8988T (cell line): Measurements from ENCODE around the gene TRIM28.
"Not testable (repeated sequence)": the region's sequence is repeated elsewhere in the genome, so short reads cannot be mapped to it uniquely, and the experiment has no call there.

Experiments
- DNase-seq: peaks from one replicate; pipeline ENCODE4 v3.0.0; 2011

TRIM28 gene

DNA sequence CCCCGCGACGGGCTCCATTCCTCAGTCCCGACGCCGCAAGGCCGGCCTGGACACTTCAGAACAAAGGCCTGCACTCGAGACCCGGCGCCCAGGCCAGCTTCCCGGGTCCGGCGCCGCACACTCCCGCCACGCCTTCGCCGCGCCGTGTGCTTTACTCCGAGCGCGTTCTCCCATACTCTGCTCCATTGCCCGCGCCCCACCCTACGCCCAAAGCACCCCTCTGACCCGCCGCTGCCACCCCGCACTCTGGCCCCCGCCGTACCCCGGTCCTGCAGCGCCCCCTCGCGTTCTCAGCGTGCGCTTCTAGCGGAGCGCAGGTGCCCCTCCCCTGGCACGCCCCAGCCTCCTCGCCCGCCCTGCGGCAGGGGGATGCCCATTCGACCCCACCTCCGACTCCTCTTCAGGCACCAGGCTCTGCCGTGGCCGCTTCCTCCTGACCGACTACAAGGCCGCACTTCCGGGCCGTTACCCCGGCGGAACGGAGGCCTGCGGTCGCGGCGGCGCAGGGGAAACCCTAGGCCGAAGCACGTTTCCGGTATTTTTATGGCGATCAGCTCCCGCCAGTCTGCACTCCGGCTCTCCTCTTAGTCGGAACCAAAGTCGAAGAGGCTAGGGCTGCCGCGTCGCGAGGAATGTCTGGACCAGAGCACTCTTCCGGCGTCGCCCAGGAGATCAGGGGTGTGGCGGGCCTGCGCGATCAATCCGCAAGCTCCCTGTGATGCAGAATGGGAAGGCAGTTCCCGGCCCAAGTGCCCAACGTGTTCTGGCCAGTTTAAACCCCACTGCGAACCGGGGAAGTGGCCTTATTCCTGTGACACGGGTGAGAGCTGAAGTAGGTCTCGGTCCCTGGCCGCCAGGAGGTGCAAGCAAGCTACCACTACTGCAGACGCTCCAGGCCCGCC is 24.3 kb upstream of the TRIM28 start, which contains the start of gene ZBTB45:
Gene ZBTB45 (minus strand): TSS at position 456 of the 902 bp plus-strand sequence. CDS start 2,137 bp downstream, outside the sequence.
- peak; percentile 77 for DNase-seq

GRCh38 chr19:58520257-58520599 is 23.6 kb upstream of the TRIM28 start:
- DNase-seq: no peak

GRCh38 chr19:58521651-58522050 is 22.2 kb upstream of the TRIM28 start:
- DNase-seq: no peak

- DNase-seq: no peak
Measured at GRCh38 chr19:58522709-58523108, 21.2 kb upstream of the TRIM28 start.

- DNase-seq: no peak
Measured at GRCh38 chr19:58529405-58529804, 14.5 kb upstream of the TRIM28 start.

GRCh38 chr19:58531034-58531840 is 12.6 kb upstream of the TRIM28 start:
- no peak for DNase-seq

DNA sequence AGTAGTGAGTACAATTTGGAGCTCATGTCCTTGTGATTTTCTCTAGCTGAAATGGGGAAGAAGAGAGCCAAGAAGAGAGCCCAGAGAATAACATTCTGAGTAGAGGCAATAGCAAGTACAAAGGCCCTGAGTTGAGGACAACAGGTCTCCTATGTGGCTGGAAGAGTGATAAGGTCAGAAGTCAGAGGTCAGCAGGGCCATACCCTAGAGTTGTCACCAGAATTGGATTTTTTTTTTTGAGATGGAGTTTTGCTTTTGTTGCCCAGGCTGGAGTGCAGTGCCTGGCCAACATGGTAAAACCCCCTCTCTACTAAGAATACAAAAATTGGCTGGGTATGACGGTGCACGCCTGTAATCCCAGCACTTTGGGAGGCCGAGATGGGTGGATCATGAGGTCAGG is 8.0 kb upstream of the TRIM28 start:
- DNase-seq: no peak

DNA sequence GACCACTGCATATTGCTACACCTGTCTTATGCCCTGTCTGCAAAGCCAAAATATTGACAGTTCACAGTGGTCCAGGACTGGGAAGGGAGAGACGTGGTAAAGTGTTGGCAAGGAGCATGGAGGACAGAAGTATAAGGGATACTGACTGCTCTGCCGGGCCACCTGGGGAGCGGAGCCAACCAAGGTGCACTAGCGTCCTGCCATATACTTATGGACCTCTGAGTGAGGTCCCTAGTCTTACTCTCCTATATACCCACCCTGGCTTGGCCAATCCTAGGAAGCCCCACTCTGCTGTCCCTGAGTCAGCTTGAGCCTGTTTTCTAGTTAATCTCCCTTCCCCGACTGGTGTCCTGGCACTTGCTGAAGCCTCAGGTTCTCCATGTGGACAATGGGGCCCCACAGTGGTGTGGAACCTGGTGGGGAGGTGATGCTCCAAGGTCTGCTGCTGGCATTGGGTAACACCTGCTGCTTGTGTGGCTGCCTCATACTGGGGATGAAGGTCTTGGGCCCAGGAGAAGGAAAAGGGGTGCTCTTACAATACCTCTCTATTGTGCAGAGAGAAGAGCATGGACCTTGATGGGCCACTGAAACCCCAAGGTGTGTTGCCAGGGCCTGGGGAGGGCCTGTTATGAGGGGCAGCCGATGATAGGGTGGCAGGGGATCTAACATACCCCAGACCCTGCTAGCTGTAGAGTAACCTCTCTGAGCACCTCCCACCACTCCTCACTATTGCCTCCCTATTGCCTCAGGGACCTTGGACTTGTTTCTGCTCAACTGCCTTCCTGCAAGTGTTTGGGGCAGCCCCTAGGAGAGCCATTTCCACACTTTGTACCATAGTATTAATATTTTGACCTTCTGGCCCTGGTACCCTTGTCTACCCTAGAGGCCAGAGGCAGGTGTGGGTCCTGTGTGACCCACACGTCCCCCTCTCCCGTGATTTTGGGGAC is 6.7 kb upstream of the TRIM28 start:
- no peak for DNase-seq

DNA sequence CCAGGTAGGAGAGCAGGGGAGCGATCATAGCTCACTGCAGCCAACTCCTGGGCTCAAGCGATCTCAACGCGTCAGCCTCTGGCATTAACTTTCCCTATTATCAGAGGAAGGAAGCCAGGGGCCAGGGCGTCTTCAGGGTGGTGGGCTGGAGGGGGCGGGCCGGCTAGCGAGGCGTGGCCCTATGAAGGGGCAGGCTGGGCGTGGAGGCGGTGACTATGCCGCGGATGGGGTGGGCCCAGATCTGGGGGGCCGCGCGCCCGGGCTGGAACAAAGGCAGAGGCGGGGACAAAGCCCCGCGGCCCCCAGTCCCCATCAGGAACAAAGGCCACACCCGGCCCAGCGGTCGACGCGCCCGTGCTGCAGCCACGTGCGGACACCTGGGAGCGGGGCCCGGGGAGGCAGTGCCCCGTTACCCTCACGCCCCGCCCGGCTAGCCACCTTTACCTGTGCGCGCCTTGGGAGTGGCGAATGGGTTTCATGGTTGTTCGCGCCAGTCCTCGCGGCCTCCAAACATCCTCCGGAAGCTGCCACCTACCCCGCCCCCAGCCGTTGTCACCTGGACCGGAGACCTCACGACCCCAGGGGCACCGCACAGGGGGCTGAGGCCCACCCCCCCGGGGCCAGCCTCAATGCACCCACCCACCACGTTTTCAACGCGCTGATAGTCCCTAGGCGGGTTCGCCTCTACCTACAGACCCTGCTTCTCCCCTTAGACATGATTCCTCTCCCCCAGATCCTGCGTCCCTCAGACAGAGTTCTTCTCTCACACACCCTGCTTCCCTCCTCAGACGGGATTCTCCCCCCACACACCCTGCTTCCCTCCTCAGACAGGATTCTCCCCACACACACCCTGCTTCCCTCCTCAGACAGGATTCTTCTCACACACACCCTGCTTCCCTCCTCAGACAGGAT is 5.4 kb upstream of the TRIM28 start:
- no peak for DNase-seq

GRCh38 chr19:58539169-58539559 is 4.7 kb upstream of the TRIM28 start:
- DNase-seq: not testable (repeated sequence)

GRCh38 chr19:58542641-58543372 is 1.1 kb upstream of the TRIM28 start:
- not testable (repeated sequence) for DNase-seq

- peak; percentile 79 for DNase-seq
Measured at GRCh38 chr19:58544591-58545285, 874 bp downstream of the TRIM28 start.

DNA sequence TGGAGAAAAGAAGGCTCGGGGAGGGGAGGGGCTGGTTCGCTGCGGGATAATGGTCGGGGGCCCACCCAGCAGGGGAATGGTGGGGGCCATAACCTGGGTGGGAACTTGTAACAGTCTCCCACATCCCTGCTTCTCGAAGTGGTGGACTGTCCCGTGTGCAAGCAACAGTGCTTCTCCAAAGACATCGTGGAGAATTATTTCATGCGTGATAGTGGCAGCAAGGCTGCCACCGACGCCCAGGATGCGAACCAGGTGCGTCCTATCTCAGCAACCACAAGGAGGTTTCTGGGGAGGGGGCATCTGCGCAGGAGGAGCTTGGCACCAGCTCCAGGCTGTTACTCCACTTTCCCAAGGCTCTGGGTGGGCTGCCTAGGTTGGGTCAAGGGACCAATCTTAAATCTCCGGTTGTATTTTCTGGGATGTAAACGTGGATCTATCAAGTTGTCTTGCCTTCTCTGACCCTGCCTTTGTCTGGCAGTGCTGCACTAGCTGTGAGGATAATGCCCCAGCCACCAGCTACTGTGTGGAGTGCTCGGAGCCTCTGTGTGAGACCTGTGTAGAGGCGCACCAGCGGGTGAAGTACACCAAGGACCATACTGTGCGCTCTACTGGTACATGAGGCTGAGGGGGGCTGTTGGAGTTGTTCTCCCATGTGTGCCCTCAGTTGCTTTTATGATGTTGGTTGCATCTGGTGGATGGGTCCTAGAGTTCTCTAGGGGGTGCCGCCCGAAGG is 1.6 kb downstream of the TRIM28 start:
- DNase-seq: no peak

- DNase-seq: no peak
Measured at GRCh38 chr19:58546019-58546530, 2.2 kb downstream of the TRIM28 start.

- DNase-seq: no peak
Measured at GRCh38 chr19:58547323-58548312, 3.8 kb downstream of the TRIM28 start.

- DNase-seq: no peak
Measured at GRCh38 chr19:58548859-58549663, 5.2 kb downstream of the TRIM28 start.
